Measurements from ENCODE around the gene TAS1R2. TPM values are rescaled to one million over a fixed set of nuclear protein-coding genes. Genes with fewer than 3 reads are reported as not detected.

TAS1R2 gene
- total and polyA plus RNA-seq, 3 donors from 2014 or later: 0.19 TPM; not detected in 2

DNA sequence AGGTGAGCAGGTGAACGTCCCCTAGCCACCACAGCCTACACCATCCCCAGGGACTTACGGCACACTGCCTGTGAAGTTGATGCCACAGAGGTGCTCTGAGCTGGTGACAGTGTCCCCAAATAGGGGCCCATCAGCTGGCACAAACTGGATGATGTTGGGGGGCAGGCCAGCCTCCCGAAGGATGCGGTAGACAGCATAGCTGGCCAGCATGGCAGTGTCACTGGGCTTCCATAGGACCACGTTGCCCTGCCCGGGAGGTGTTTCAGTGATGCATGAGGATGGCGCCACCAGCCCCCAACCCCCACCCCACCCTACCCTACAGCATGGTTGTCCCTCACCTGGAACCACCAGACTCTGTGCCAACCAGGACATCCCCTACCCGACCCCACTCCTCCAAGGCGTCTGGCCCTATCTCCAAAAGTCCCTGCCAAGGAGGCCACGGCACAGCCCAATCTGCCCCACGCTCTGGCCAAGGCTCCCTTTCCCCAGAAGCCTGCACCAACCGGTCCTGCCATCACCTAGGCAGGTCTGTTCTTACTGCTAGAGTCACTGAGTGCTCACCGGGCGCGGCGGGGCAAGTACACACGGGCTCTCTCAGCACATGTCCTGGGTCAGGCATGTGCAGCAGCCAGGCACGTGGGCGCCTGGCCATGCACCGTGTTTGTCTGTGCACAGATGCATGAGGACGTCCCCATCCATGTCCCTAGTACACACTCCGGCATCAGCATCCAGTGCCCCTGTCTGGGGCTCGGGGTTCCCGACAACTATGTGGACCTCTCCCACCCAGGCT lies 22.4 kb upstream of the TAS1R2 start:
- TF ChIP-seq, protein P1, sequence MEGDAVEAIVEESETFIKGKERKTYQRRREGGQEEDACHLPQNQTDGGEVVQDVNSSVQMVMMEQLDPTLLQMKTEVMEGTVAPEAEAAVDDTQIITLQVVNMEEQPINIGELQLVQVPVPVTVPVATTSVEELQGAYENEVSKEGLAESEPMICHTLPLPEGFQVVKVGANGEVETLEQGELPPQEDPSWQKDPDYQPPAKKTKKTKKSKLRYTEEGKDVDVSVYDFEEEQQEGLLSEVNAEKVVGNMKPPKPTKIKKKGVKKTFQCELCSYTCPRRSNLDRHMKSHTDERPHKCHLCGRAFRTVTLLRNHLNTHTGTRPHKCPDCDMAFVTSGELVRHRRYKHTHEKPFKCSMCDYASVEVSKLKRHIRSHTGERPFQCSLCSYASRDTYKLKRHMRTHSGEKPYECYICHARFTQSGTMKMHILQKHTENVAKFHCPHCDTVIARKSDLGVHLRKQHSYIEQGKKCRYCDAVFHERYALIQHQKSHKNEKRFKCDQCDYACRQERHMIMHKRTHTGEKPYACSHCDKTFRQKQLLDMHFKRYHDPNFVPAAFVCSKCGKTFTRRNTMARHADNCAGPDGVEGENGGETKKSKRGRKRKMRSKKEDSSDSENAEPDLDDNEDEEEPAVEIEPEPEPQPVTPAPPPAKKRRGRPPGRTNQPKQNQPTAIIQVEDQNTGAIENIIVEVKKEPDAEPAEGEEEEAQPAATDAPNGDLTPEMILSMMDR (IDR thresholded peaks at IDR 0.05): no peak
- intact Hi-C loops (cut with DNase I; ENCODE audit: low total_unique reads): no loop called here
- 82% methylated on average over 17 to 23 of the region's 24 CpGs for WGBS, 2 donors

DNA sequence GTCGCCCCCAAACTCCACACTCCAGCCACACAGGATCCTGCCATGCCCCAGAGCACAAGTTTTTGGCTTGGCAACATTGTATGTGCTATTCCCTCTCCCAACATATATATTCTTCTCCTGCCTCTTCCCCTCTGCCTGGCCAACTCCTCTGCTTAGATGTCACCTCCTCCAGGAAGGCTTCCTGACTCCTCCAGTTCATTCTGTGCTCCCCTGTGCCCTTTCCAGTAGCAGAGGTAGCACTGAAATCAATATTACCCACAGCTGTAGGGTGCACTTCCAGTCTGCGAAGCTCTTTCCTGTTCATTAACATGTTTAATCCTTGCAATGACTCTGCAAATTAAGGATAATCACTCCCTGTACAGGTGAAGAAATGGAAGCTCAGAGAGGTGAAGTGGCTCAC lies 21.7 kb upstream of the TAS1R2 start:
- Histone ChIP-seq H3K36me3 (ENCODE audit: low read depth, missing control alignments) (no peaks in the 10 kb centered on the region), H3K27ac (no peak overlapping the region), H3K9me3 (no peaks in the 10 kb centered on the region), H3K4me3 (no peak overlapping the region), H3K4me1 (peaks cover 9% of the 10 kb centered on the region), H3K27me3 (no peaks in the 10 kb centered on the region)
- intact Hi-C loops (cut with DNase I; ENCODE audit: low total_unique reads): no loop called here
- TF ChIP-seq, protein P1 (IDR thresholded peaks at IDR 0.05): no peak
- no peak for TF ChIP-seq POLR2A (IDR thresholded peaks at IDR 0.05)
- DNase-seq: no peak
- WGBS, 2 donors: 93% methylated on average over 2 of the region's 2 CpGs

More for the DNA sequence above, 22.4 kb upstream of the TAS1R2 start:
- Histone ChIP-seq H3K27me3 (no peaks in the 10 kb centered on the region), H3K9me3 (no peaks in the 10 kb centered on the region), H3K4me3 (no peak overlapping the region), H3K4me1 (peaks cover 9% of the 10 kb centered on the region), H3K27ac (no peak overlapping the region), H3K36me3 (ENCODE audit: low read depth, missing control alignments) (no peaks in the 10 kb centered on the region)
- no peak for DNase-seq

DNA sequence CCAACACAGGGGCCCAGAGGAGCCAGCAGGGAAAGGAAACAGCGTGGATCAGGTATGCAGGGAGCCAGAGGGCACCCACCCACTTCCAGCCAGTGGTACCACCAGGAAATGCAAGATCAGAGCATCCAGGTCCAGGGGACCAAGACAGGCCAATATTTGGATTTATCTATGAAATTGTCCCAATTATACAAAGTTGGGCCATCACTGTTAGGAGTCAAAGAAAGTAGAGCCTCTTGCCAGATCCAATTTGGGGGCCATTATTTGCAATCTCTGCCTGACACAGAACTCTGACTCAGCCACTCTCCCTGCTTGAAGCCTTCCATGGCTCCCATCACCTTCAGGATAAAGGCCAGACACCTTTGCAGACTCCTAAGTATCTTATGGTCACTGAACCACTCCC lies 21.1 kb upstream of the TAS1R2 start:
- Histone ChIP-seq H3K36me3 (ENCODE audit: low read depth, missing control alignments) (no peaks in the 10 kb centered on the region), H3K4me1 (peaks cover 9% of the 10 kb centered on the region), H3K9me3 (no peaks in the 10 kb centered on the region), H3K4me3 (no peak overlapping the region), H3K27me3 (no peaks in the 10 kb centered on the region), H3K27ac (no peak overlapping the region)
- DNase-seq: no peak
- TF ChIP-seq, protein P1 (IDR thresholded peaks at IDR 0.05): no peak
- no peak for TF ChIP-seq POLR2A (IDR thresholded peaks at IDR 0.05)
- intact Hi-C loops (cut with DNase I; ENCODE audit: low total_unique reads): no loop called here
- 67 to 100% methylated on average over 1 of the region's 1 CpG for WGBS, 2 donors

DNA sequence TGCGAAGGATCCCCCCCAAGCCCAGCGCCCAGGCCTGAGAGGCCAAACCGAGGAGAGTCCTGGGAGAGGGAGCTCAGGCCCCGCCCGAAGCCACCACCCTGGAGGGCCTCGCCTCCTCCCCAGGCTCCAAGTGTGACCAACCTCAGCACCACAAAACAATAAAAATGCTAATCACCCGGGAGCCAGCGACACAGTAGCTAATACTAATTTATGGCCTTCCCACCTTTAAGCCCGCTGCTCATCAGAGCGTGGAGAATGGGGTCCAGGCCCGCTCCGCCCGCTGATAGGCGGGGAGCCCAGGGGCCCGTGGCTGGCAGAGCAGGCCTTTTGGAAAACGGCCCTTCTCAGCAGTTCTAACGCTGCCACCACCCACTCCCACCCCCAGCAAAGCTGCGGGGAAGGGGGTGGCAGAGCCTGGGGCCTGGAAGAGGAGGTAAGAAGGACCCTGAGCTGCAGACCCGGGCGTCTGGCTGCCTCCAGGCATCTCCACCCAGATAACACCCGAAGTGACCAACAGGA lies 20.4 kb upstream of the TAS1R2 start:
- H3K36me3 ChIP-seq (ENCODE audit: low read depth, missing control alignments): no peaks in the 10 kb centered on the region
- H3K9me3 ChIP-seq: no peaks in the 10 kb centered on the region
- intact Hi-C loops (cut with DNase I; ENCODE audit: low total_unique reads): loop anchor here (5.0 kb wide), 1 partner anchor 283 kb away; no protein-coding TSS in a partner anchor
- 77 to 92% methylated on average over 15 to 21 of the region's 21 CpGs for WGBS, 2 donors
- no peak overlapping the region for H3K27ac ChIP-seq
- TF ChIP-seq, protein P1 (IDR thresholded peaks at IDR 0.05): no peak
- no peak for TF ChIP-seq POLR2A (IDR thresholded peaks at IDR 0.05)
- no peak for DNase-seq
- H3K4me3 ChIP-seq: no peak overlapping the region
- no peaks in the 10 kb centered on the region for H3K27me3 ChIP-seq
- peaks cover 9% of the 10 kb centered on the region for H3K4me1 ChIP-seq
